HL-60 (cell line): Measurements from ENCODE around the gene FGD3.

Experiments
- GABPA ChIP-seq: IDR thresholded peaks from 2 replicates; pipeline ENCODE4 v1.6.1; 2012; ENCODE audit warnings: low read depth
- POLR2AphosphoS5 ChIP-seq: IDR thresholded peaks from 2 replicates; pipeline ENCODE4 v1.6.1; 2012; ENCODE audit warnings: low read depth
- SPI1 ChIP-seq: IDR thresholded peaks from 2 replicates; pipeline ENCODE4 v1.6.1; 2012; ENCODE audit warnings: low read depth, mild to moderate bottlenecking, borderline replicate concordance
- TF ChIP-seq, protein P1 (sequence below): IDR thresholded peaks from one replicate; pipeline ENCODE4 v1.5.1; 2011; ENCODE audit warnings: low read length, control low read depth, inconsistent platforms; ENCODE audit not compliant: insufficient read depth
- TF ChIP-seq, protein P2 (sequence below): IDR thresholded peaks from 2 replicates; pipeline ENCODE4 v1.6.1; 2012; ENCODE audit warnings: low read depth; ENCODE audit not compliant: insufficient replicate concordance

DNA sequence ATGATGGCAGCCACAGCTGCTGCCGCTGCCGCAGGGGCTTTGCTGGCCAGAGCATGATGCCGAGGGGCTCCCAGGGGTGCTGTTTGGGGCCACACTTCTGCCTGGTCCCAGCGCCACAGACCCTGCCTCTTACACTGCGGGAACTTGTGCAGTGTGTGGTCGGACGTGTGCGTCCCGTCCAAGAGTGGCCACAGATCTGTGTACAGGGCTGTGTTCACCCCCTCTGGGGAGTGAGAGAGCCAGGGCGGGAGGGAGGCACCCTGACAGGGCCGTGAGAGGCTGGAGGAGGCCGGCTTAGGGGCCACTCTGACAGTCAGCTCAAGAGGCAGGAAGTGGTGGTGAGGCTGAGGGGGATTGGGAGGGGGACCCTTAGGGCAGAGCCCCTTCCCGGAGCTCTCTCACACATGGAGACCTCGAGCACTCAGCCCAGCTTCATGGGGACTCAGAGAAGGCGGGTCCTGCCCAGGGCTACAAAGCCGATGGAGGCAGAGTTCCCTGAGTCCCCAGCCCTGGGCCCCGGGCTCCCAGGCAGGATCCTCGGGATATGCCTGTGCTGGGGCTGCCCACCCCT is 135.6 kb downstream of the FGD3 start:
- TF ChIP-seq, protein P1, sequence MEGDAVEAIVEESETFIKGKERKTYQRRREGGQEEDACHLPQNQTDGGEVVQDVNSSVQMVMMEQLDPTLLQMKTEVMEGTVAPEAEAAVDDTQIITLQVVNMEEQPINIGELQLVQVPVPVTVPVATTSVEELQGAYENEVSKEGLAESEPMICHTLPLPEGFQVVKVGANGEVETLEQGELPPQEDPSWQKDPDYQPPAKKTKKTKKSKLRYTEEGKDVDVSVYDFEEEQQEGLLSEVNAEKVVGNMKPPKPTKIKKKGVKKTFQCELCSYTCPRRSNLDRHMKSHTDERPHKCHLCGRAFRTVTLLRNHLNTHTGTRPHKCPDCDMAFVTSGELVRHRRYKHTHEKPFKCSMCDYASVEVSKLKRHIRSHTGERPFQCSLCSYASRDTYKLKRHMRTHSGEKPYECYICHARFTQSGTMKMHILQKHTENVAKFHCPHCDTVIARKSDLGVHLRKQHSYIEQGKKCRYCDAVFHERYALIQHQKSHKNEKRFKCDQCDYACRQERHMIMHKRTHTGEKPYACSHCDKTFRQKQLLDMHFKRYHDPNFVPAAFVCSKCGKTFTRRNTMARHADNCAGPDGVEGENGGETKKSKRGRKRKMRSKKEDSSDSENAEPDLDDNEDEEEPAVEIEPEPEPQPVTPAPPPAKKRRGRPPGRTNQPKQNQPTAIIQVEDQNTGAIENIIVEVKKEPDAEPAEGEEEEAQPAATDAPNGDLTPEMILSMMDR = no peak
- TF ChIP-seq POLR2AphosphoS5 (no peak), GABPA (no peak), SPI1 (no peak)
- TF ChIP-seq, protein P2, sequence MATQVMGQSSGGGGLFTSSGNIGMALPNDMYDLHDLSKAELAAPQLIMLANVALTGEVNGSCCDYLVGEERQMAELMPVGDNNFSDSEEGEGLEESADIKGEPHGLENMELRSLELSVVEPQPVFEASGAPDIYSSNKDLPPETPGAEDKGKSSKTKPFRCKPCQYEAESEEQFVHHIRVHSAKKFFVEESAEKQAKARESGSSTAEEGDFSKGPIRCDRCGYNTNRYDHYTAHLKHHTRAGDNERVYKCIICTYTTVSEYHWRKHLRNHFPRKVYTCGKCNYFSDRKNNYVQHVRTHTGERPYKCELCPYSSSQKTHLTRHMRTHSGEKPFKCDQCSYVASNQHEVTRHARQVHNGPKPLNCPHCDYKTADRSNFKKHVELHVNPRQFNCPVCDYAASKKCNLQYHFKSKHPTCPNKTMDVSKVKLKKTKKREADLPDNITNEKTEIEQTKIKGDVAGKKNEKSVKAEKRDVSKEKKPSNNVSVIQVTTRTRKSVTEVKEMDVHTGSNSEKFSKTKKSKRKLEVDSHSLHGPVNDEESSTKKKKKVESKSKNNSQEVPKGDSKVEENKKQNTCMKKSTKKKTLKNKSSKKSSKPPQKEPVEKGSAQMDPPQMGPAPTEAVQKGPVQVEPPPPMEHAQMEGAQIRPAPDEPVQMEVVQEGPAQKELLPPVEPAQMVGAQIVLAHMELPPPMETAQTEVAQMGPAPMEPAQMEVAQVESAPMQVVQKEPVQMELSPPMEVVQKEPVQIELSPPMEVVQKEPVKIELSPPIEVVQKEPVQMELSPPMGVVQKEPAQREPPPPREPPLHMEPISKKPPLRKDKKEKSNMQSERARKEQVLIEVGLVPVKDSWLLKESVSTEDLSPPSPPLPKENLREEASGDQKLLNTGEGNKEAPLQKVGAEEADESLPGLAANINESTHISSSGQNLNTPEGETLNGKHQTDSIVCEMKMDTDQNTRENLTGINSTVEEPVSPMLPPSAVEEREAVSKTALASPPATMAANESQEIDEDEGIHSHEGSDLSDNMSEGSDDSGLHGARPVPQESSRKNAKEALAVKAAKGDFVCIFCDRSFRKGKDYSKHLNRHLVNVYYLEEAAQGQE = no peak
